Breast epithelium (tissue), 4 donors: ENCODE results near the gene PRKCD. TPM values are rescaled to one million over a fixed set of nuclear protein-coding genes. Genes with fewer than 3 reads are reported as not detected.

Experiments used
- DNase-seq, 2 donors: peaks; one replicate each; pipeline ENCODE4 v3.0.0-alpha.2; 2019; ENCODE audit warnings: low spot score in 2 of 2
- H3K27ac ChIP-seq, 2 donors: fragments of 200-600 bp; sonication (generic) in 1 of 2; one replicate each; pipeline ENCODE4 v1.5.1; 2016 to 2019; ENCODE audit warnings: mild to moderate bottlenecking in 1 of 2
- H3K27me3 ChIP-seq, 2 donors: fragments of 200-600 bp; sonication (generic) in 1 of 2; one replicate each; pipeline versions ENCODE4 v1.5.1 to v1.6.0; 2017 to 2019; ENCODE audit warnings: control low read depth in 1 of 2, mild to moderate bottlenecking in 1 of 2
- H3K36me3 ChIP-seq: fragments of 200-600 bp; one replicate; pipeline ENCODE4 v1.5.1; 2019
- H3K4me1 ChIP-seq, 2 donors: fragments of 200-600 bp; sonication (generic); one replicate each; pipeline ENCODE4 v1.5.1; 2016 to 2019; ENCODE audit warnings: control low read depth in 1 of 2
- H3K4me3 ChIP-seq, 3 donors: fragments of 200-600 bp; sonication (generic); 1 replicate in 2 of 3; 2 replicates in 1 of 3; pipeline ENCODE4 v1.5.1; 2016 to 2019; ENCODE audit warnings: mild to moderate bottlenecking in 3 of 3, moderate library complexity in 2 of 3
- H3K9me3 ChIP-seq, 2 donors: fragments of 200-600 bp; sonication (generic) in 1 of 2; one replicate each; pipeline ENCODE4 v1.5.1; 2016 to 2019; ENCODE audit warnings: control low read depth in 1 of 2
- CTCF ChIP-seq, 3 donors: fragments of 450-650 bp; IDR thresholded peaks; one replicate each; pipeline ENCODE4 v1.5.1; 2016 to 2017; ENCODE audit warnings: antibody characterized with exemption in 3 of 3, mild to moderate bottlenecking in 3 of 3, moderate library complexity in 3 of 3
- POLR2A ChIP-seq: fragments of 450-650 bp; IDR thresholded peaks from one replicate; pipeline ENCODE4 v1.6.1; 2016; ENCODE audit warnings: antibody characterized with exemption, mild to moderate bottlenecking, moderate library complexity
- POLR2AphosphoS5 ChIP-seq, 3 donors: sonication (generic); formaldehyde crosslinking; IDR thresholded peaks; one replicate each; pipeline ENCODE4 v1.6.1; 2017; ENCODE audit warnings: antibody characterized with exemption in 3 of 3
- intact Hi-C: fragments of 100-400 bp; cut with DNase I; formaldehyde crosslinking; loops from one replicate; pipeline ENCODE4 v1.15.1; 2023; ENCODE audit warnings: low total_unique reads
- total RNA-seq, 3 donors: library from RNA; depleted of rRNA; stranded (reverse); fragments of >200 nt; gene quantifications; one replicate each; pipeline ENCODE4 v1.1.0, GENCODE V29; 2016

Gene PRKCD
- 10 to 100 TPM; 14.0 to 36.8 (median 15.1) TPM for total RNA-seq

GRCh38 chr3:53160660-53161449 lies at the start of gene PRKCD:
PRKCD (plus strand) TSS chr3:53161209; CDS start chr3:53178423, 17,214 bp downstream.
- H3K4me3 ChIP-seq: peak within 1 kb of the TSS; percentile 76 to 99 (median 92)
- peak within 1 kb of the TSS; percentile 83 to 94 for H3K27ac ChIP-seq
- TF ChIP-seq POLR2AphosphoS5 (IDR thresholded peaks at IDR 0.05): peak; percentile 38 to 73 (median 56)
- peak; percentile 29 for TF ChIP-seq POLR2A
- peak in 1 of 3 donors; percentile 50 for TF ChIP-seq CTCF (IDR thresholded peaks at IDR 0.05)
- H3K27me3 ChIP-seq: no peaks in the 10 kb centered on the region
- no peaks in the 10 kb centered on the region for H3K36me3 ChIP-seq
- peaks cover 7 to 20% of the 10 kb centered on the region in 2 donors for H3K4me1 ChIP-seq
- DNase-seq: peak; percentile 82 to 83
- intact Hi-C loops: no loop called here
- no peaks in the 10 kb centered on the region for H3K9me3 ChIP-seq

- Histone ChIP-seq H3K27me3 (no peaks in the 10 kb centered on the region), H3K36me3 (no peaks in the 10 kb centered on the region), H3K4me1 (peaks cover 0 to 8% of the 10 kb centered on the region in 2 donors), H3K4me3 (no peak overlapping the region), H3K9me3 (no peaks in the 10 kb centered on the region), H3K27ac (no peak overlapping the region)
- no peak for DNase-seq
- intact Hi-C loops: loop anchor here (5.0 kb wide), 1 partner anchor 85 kb away; no protein-coding TSS in a partner anchor
- TF ChIP-seq CTCF (IDR thresholded peaks at IDR 0.05): no peak
- no peak for TF ChIP-seq POLR2AphosphoS5 (IDR thresholded peaks at IDR 0.05)
Measured at GRCh38 chr3:53111822-53112221, 49.2 kb upstream of the PRKCD start.

DNA sequence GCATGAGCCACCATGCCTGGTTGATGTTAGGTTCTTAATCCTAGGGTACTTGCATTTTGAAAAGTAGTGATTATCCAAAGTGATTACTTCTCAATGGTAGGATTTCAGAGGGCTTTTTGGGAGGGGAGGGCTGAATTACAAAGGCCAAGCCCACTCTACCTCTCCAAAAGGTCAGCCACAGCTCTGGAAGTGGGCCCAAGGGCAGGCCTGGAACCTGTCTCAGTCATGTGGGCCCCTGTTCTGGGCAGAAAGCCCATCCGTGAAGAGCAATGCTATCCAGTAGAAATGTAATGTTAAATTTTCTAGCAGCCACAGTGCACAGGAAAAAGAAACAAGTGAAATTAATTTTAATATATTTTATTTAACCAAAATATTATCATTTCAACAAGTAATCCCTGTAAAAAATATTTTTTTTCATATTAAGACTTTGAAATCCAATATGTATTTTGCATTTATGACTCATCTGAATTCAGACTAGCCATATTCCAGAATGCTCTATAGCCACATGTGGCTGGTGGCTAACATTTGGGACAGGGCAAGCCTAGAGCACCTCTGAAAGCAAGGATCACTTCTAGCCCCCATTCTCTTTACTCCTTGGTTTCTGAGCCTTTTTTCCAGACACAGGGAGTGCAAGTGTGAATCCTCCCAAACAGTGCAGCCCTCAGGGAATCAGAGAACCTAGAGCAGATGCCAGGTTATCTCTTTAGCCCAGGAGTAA lies 47.6 kb upstream of the PRKCD start:
- no peaks in the 10 kb centered on the region for H3K9me3 ChIP-seq
- no peak for TF ChIP-seq CTCF (IDR thresholded peaks at IDR 0.05)
- no peak for TF ChIP-seq POLR2A
- TF ChIP-seq POLR2AphosphoS5 (IDR thresholded peaks at IDR 0.05): no peak
- H3K36me3 ChIP-seq: no peaks in the 10 kb centered on the region
- H3K27me3 ChIP-seq: no peaks in the 10 kb centered on the region
- peaks cover 0 to 8% of the 10 kb centered on the region in 2 donors for H3K4me1 ChIP-seq
- intact Hi-C loops: loop anchor here (5.0 kb wide), 1 partner anchor 84 kb away; no protein-coding TSS in a partner anchor
- H3K4me3 ChIP-seq: no peak overlapping the region
- DNase-seq: no peak
- no peak overlapping the region for H3K27ac ChIP-seq

GRCh38 chr3:53114011-53114400 lies 47.0 kb upstream of the PRKCD start:
- H3K9me3 ChIP-seq: no peaks in the 10 kb centered on the region
- no peaks in the 10 kb centered on the region for H3K27me3 ChIP-seq
- H3K4me3 ChIP-seq: no peak overlapping the region
- H3K36me3 ChIP-seq: peaks cover 1% of the 10 kb centered on the region
- no peak overlapping the region for H3K27ac ChIP-seq
- intact Hi-C loops: loop anchor here (5.0 kb wide), 1 partner anchor 83 kb away; no protein-coding TSS in a partner anchor
- DNase-seq: peak; percentile 73 to 78
- peaks cover 0 to 8% of the 10 kb centered on the region in 2 donors for H3K4me1 ChIP-seq
- TF ChIP-seq CTCF (IDR thresholded peaks at IDR 0.05) (peak; percentile 86 to 96 (median 93)), POLR2AphosphoS5 (IDR thresholded peaks at IDR 0.05) (no peak), POLR2A (no peak)
